HG02623 (cell line): Measurements from ENCODE around the gene TOMM70.

ENCODE experiments used
- ATAC-seq: cut with Tn5 transposase; IDR thresholded peaks from one replicate; pipeline ENCODE4 v1.9.1; 2021; ENCODE audit warnings: moderate library complexity; ENCODE audit not compliant: unreplicated experiment

Gene TOMM70

GRCh38 chr3:100411091-100411982 lies 10.4 kb upstream of the TOMM70 start:
- ATAC-seq, result no peak

- ATAC-seq, result no peak
Measured at GRCh38 chr3:100407977-100408532, 7.2 kb upstream of the TOMM70 start.

- ATAC-seq, result no peak
Measured at GRCh38 chr3:100407164-100407563, 6.3 kb upstream of the TOMM70 start.

- ATAC-seq, result no peak
Measured at GRCh38 chr3:100404250-100404548, 3.3 kb upstream of the TOMM70 start.

- no peak for ATAC-seq
Measured at GRCh38 chr3:100403362-100404249, 2.7 kb upstream of the TOMM70 start.

GRCh38 chr3:100402891-100403290 lies 2.0 kb upstream of the TOMM70 start:
- no peak for ATAC-seq

GRCh38 chr3:100402256-100402655 lies 1.4 kb upstream of the TOMM70 start:
- ATAC-seq, result no peak

- ATAC-seq, result peak; percentile 12
Measured at GRCh38 chr3:100401674-100402041, 769 bp upstream of the TOMM70 start.

- peak; percentile 9 for ATAC-seq
Measured at GRCh38 chr3:100400419-100400779, 490 bp downstream of the TOMM70 start.

GRCh38 chr3:100399341-100400071 lies 1.4 kb downstream of the TOMM70 start:
- no peak for ATAC-seq

GRCh38 chr3:100396967-100397366 lies 3.9 kb downstream of the TOMM70 start:
- ATAC-seq, result no peak

- ATAC-seq, result no peak
Measured at GRCh38 chr3:100395679-100396431, 5.0 kb downstream of the TOMM70 start.

- no peak for ATAC-seq
Measured at GRCh38 chr3:100389025-100389424, 11.9 kb downstream of the TOMM70 start.

GRCh38 chr3:100386437-100387074 lies 14.3 kb downstream of the TOMM70 start:
- no peak for ATAC-seq

- ATAC-seq, result no peak
Measured at GRCh38 chr3:100384733-100385525, 16.0 kb downstream of the TOMM70 start.

- no peak for ATAC-seq
Measured at GRCh38 chr3:100376301-100376700, 24.6 kb downstream of the TOMM70 start.

GRCh38 chr3:100374521-100374920 lies 26.4 kb downstream of the TOMM70 start:
- no peak for ATAC-seq

GRCh38 chr3:100370756-100371155 lies 30.1 kb downstream of the TOMM70 start:
- ATAC-seq, result no peak

GRCh38 chr3:100368441-100368840 lies 32.4 kb downstream of the TOMM70 start:
- ATAC-seq, result no peak
